ENCODE data around the gene CGB7.

Gene CGB7

GRCh38 chr19:49071860-49072547 is 14.5 kb upstream of the CGB7 start:
- ChIA-PET CTCF (interaction anchor here (0.5 to 3.3 kb wide), 8 partner anchors 12 to 293 kb away, joined by 3 to 25 read pairs (median 3); no protein-coding TSS in a partner anchor), POLR2A (no interaction called here)
- peaks cover 4% of the 10 kb centered on the region for H3K4me1 ChIP-seq (ENCODE audit: control insufficient read depth, insufficient read depth, low read length)

GRCh38 chr19:49070416-49070815 is 12.9 kb upstream of the CGB7 start:
- H3K4me1 ChIP-seq (ENCODE audit: control insufficient read depth, insufficient read depth, low read length) = peaks cover 4% of the 10 kb centered on the region
- H3K9me3 ChIP-seq (ENCODE audit: control insufficient read depth, insufficient read depth, low read depth, low read length) = no peaks in the 10 kb centered on the region
- CTCF ChIA-PET = interaction anchor here (0.5 to 3.3 kb wide), 4 partner anchors 10 to 679 kb away, joined by 3 to 25 read pairs (median 8); partner anchors contain the start of gene KDELR1
- no peak overlapping the region for H3K27ac ChIP-seq (ENCODE audit: extremely low read depth, low read depth, low read length)
- H3K36me3 ChIP-seq (ENCODE audit: control insufficient read depth in 2 of 2, insufficient read depth in 1 of 2, low read length in 2 of 2) = no peaks in the 10 kb centered on the region
- no peak overlapping the region for H3K4me3 ChIP-seq (ENCODE audit: low read depth, low read length)
- POLR2A ChIA-PET = interaction anchor here (0.6 to 0.7 kb wide), 2 partner anchors 56 to 77 kb away, joined by 3 to 8 read pairs; partner anchors contain the start of gene RUVBL2
- TF ChIP-seq ZNF514 (tag by site-specific recombination; IDR thresholded peaks at IDR 0.05) = no peak

More at GRCh38 chr19:49071860-49072547, 14.5 kb upstream of the CGB7 start:
- no peak overlapping the region for H3K4me3 ChIP-seq (ENCODE audit: low read depth, low read length)
- H3K9me3 ChIP-seq (ENCODE audit: control insufficient read depth, insufficient read depth, low read depth, low read length) = no peaks in the 10 kb centered on the region
- H3K36me3 ChIP-seq (ENCODE audit: control insufficient read depth in 2 of 2, insufficient read depth in 1 of 2, low read length in 2 of 2) = no peaks in the 10 kb centered on the region
- TF ChIP-seq ZNF768 (tag by site-specific recombination; IDR thresholded peaks at IDR 0.05) = no peak
- peak; percentile 92 for TF ChIP-seq KLF1 (tag by site-specific recombination; IDR thresholded peaks at IDR 0.05)
- peak; percentile 96 for TF ChIP-seq KLF8 (tag by site-specific recombination; IDR thresholded peaks at IDR 0.05)
- peak; percentile 37 for TF ChIP-seq SP2 (tag by site-specific recombination; IDR thresholded peaks at IDR 0.05)
- TF ChIP-seq ZNF473 (tag by site-specific recombination; IDR thresholded peaks at IDR 0.05) = no peak
- no peak overlapping the region for H3K27ac ChIP-seq (ENCODE audit: extremely low read depth, low read depth, low read length)

- ChIA-PET CTCF (interaction anchor here (0.7 to 3.3 kb wide), 8 partner anchors 9 to 281 kb away, joined by 3 to 25 read pairs (median 3); no protein-coding TSS in a partner anchor), POLR2A (no interaction called here)
- no peak overlapping the region for H3K27ac ChIP-seq (ENCODE audit: extremely low read depth, low read depth, low read length)
Observed at GRCh38 chr19:49069026-49069425, 11.5 kb upstream of the CGB7 start.

More at GRCh38 chr19:49069026-49069425, 11.5 kb upstream of the CGB7 start:
- peaks cover 6% of the 10 kb centered on the region for H3K4me1 ChIP-seq (ENCODE audit: control insufficient read depth, insufficient read depth, low read length)
- no peak overlapping the region for H3K4me3 ChIP-seq (ENCODE audit: low read depth, low read length)
- no peaks in the 10 kb centered on the region for H3K36me3 ChIP-seq (ENCODE audit: control insufficient read depth in 2 of 2, insufficient read depth in 1 of 2, low read length in 2 of 2)
- no peaks in the 10 kb centered on the region for H3K9me3 ChIP-seq (ENCODE audit: control insufficient read depth, insufficient read depth, low read depth, low read length)
- no peak for TF ChIP-seq ZNF670 (tag by site-specific recombination; IDR thresholded peaks at IDR 0.05; ENCODE audit: low read depth)
- TF ChIP-seq ZBTB10 (tag by site-specific recombination; IDR thresholded peaks at IDR 0.05) = no peak
- TF ChIP-seq ZNF501 (tag by site-specific recombination; IDR thresholded peaks at IDR 0.05) = no peak
- TF ChIP-seq ZFP3 (tag by site-specific recombination; IDR thresholded peaks at IDR 0.05; ENCODE audit: low read depth) = no peak
- TF ChIP-seq ZBTB11 (tag by site-specific recombination; conservative IDR thresholded peaks at IDR 0.05; ENCODE audit: low read depth) = no peak
- TF ChIP-seq ZNF121 (tag by site-specific recombination; IDR thresholded peaks at IDR 0.05) = no peak
- TF ChIP-seq ZNF48 (tag by site-specific recombination; IDR thresholded peaks at IDR 0.05) = no peak
- TF ChIP-seq GLIS1 (tag by site-specific recombination; IDR thresholded peaks at IDR 0.05) = no peak
- no peak for TF ChIP-seq SP2 (tag by site-specific recombination; IDR thresholded peaks at IDR 0.05)
- TF ChIP-seq KLF17 (tag by site-specific recombination; IDR thresholded peaks at IDR 0.05) = no peak
- no peak for TF ChIP-seq ZNF354C (tag by site-specific recombination; IDR thresholded peaks at IDR 0.05; ENCODE audit: borderline replicate concordance, low read depth)
- TF ChIP-seq KLF8 (tag by site-specific recombination; IDR thresholded peaks at IDR 0.05) = no peak
- no peak for TF ChIP-seq ZNF600 (tag by site-specific recombination; IDR thresholded peaks at IDR 0.05)
- no peak for TF ChIP-seq ZNF654 (tag by site-specific recombination; IDR thresholded peaks at IDR 0.05; ENCODE audit: low read depth)
- no peak for TF ChIP-seq IKZF3 (tag by site-specific recombination; IDR thresholded peaks at IDR 0.05)
- TF ChIP-seq ZBTB48 (tag by site-specific recombination; IDR thresholded peaks at IDR 0.05) = no peak

All from HEK293 (cell line).